Esophagus muscularis mucosa (tissue), 3 donors: ENCODE data around the gene GATA6.

ENCODE experiments used
- POLR2A ChIP-seq: fragments of 450-650 bp; IDR thresholded peaks from one replicate; pipeline ENCODE4 v1.6.1; 2017; ENCODE audit warnings: antibody characterized with exemption, moderate library complexity, mild to moderate bottlenecking, low read depth
- POLR2AphosphoS5 ChIP-seq, 2 donors: sonication (generic); formaldehyde crosslinking; IDR thresholded peaks; one replicate each; pipeline ENCODE4 v1.6.1; 2017; ENCODE audit warnings: antibody characterized with exemption in 2 of 2
- TF ChIP-seq, protein P1 (sequence below), 3 experiments: fragments of 200-600 bp in 2 of 3; fragments of 450-650 bp in 1 of 3; sonication (generic) in 2 of 3; IDR thresholded peaks; one replicate each; pipeline ENCODE4 v1.5.1; 2017 to 2019; ENCODE audit warnings: antibody characterized with exemption in 3 of 3, mild to moderate bottlenecking in 2 of 3, moderate library complexity in 1 of 3

DNA sequence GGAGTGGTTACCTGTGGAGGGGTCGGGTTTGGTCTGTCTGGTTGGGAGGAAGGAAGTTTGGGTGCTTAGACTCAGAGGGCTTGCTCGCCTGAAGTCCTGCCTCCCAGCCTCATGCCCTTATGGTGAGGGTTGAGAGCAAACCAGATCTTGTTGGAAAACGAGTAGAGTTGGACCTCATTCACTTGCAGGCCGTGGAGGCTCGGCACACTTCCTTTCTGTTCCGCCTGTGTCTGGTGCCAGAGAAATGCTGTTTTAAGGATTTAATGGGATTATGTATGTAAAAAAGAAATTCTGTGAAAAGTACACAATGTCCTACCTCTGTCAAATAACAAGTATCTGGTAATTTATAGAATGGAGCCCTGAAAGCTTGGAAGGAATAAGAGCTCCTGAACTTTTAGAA is 29.6 kb downstream of the GATA6 start:
- TF ChIP-seq, protein P1, sequence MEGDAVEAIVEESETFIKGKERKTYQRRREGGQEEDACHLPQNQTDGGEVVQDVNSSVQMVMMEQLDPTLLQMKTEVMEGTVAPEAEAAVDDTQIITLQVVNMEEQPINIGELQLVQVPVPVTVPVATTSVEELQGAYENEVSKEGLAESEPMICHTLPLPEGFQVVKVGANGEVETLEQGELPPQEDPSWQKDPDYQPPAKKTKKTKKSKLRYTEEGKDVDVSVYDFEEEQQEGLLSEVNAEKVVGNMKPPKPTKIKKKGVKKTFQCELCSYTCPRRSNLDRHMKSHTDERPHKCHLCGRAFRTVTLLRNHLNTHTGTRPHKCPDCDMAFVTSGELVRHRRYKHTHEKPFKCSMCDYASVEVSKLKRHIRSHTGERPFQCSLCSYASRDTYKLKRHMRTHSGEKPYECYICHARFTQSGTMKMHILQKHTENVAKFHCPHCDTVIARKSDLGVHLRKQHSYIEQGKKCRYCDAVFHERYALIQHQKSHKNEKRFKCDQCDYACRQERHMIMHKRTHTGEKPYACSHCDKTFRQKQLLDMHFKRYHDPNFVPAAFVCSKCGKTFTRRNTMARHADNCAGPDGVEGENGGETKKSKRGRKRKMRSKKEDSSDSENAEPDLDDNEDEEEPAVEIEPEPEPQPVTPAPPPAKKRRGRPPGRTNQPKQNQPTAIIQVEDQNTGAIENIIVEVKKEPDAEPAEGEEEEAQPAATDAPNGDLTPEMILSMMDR (IDR thresholded peaks at IDR 0.05), result no peak
- TF ChIP-seq POLR2A, result no peak
- TF ChIP-seq POLR2AphosphoS5 (IDR thresholded peaks at IDR 0.05), result no peak
